Ovary (tissue), 3 donors: ENCODE results near the gene CA7.

Experiments
- EP300 ChIP-seq: sonication (generic); formaldehyde crosslinking; IDR thresholded peaks from one replicate; pipeline ENCODE4 v1.6.1; 2017; ENCODE audit warnings: antibody characterized with exemption
- POLR2A ChIP-seq: fragments of 450-650 bp; IDR thresholded peaks from one replicate; pipeline ENCODE4 v1.6.1; 2017; ENCODE audit warnings: antibody characterized with exemption, mild to moderate bottlenecking, moderate library complexity
- TF ChIP-seq, protein P1 (sequence below), 3 donors: fragments of 450-650 bp in 2 of 3; fragments of 200-600 bp in 1 of 3; IDR thresholded peaks; one replicate each; pipeline versions ENCODE4 v1.5.1 to v1.8.0; 2016 to 2022; ENCODE audit warnings: antibody characterized with exemption in 3 of 3, mild to moderate bottlenecking in 1 of 3
- donor health status: DM: no; HTN: no; CAD: no.

- TF ChIP-seq, protein P1, sequence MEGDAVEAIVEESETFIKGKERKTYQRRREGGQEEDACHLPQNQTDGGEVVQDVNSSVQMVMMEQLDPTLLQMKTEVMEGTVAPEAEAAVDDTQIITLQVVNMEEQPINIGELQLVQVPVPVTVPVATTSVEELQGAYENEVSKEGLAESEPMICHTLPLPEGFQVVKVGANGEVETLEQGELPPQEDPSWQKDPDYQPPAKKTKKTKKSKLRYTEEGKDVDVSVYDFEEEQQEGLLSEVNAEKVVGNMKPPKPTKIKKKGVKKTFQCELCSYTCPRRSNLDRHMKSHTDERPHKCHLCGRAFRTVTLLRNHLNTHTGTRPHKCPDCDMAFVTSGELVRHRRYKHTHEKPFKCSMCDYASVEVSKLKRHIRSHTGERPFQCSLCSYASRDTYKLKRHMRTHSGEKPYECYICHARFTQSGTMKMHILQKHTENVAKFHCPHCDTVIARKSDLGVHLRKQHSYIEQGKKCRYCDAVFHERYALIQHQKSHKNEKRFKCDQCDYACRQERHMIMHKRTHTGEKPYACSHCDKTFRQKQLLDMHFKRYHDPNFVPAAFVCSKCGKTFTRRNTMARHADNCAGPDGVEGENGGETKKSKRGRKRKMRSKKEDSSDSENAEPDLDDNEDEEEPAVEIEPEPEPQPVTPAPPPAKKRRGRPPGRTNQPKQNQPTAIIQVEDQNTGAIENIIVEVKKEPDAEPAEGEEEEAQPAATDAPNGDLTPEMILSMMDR (IDR thresholded peaks at IDR 0.05): no peak
- TF ChIP-seq POLR2A (no peak), EP300 (no peak)
Measured at GRCh38 chr16:66843191-66843590, 1.0 kb upstream of the CA7 start.
